Hematopoietic multipotent progenitor cell (in vitro differentiated cells): ENCODE results near the gene CALML3. TPM values are rescaled to one million over a fixed set of nuclear protein-coding genes. Genes with fewer than 3 reads are reported as not detected.
"Not testable (repeated sequence)": the region's sequence is repeated elsewhere in the genome, so short reads cannot be mapped to it uniquely, and the experiment has no call there.

Source experiments
- DNase-seq, 3 donors: peaks; one replicate each; pipeline ENCODE4 v3.0.0-alpha.2; 2011 to 2015; ENCODE audit warnings: low read depth in 2 of 3, low spot score in 2 of 3
- total RNA-seq: library from RNA; depleted of rRNA; stranded (reverse); fragments of >200 nt; gene quantifications from one replicate; pipeline ENCODE4 v1.2.3, GENCODE V29; 2012

Gene CALML3
- total RNA-seq, 1 donor: not detected

- no peak for DNase-seq
Measured at GRCh38 chr10:5551531-5552375, 27.0 kb downstream of the CALML3 start.

GRCh38 chr10:5552376-5553321 lies 27.9 kb downstream of the CALML3 start:
- DNase-seq: no peak

DNA sequence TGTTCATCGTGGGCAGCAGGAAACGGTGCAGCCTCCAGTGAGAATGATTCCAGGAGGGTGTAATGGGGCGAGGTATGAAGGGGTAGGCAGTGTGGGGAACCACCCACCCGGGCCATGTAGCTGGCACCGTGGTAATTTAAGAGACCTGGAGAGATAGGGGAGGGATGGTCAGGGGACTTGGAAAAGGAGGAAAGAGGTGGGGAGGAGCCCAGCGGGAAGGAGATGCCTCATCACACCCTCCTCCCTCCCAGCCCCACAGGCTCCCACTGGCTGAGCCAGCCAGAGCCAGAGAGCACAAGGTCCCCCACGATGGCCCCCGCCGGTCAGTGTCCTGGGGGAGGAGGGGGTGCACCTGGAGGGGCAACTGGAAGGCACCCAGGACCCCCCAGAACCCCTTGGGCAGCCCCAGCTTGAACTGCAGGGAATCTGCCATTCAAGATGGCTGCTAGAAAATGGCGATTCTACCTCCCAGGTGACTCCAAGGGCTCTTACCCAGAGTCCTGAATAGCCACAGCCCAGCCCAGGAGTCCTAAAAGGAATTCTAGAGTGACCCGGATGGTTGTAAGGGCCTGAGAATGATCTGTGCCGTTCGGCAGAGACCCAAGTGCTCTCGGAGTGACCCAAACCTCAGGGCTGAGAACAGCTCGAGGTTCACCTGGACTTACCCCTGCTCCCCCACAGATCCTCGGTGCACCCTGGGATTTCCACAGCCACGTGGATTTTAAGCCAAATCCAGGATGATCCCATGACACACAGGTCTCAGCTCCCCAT lies 28.8 kb downstream of the CALML3 start:
- no peak for DNase-seq

DNA sequence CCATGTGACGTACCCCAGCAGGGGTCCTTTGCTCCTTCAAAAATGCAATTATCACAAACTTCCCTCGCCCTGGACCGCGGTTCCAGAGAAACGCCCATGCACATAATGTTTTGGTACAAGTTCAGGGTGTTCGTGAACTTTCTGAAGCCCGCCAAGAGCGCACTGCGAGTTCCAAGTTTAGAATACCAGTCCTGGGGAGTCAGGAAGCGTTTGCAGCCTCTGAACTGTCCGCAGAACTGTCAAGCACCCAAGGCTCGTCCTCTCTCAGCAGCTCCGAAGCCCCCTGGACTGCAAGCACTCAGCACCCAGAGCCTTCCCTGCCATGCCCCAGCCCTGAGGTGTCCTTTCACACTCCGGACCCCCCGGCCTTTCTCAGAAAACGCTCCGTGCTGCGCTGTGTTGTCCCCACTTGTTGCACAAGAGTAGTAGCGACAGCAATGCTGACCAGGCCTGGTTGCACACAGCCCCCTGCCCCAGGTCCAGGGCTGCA lies 30.3 kb downstream of the CALML3 start:
- DNase-seq: no peak

GRCh38 chr10:5555881-5556280 lies 31.1 kb downstream of the CALML3 start:
- DNase-seq: no peak

DNA sequence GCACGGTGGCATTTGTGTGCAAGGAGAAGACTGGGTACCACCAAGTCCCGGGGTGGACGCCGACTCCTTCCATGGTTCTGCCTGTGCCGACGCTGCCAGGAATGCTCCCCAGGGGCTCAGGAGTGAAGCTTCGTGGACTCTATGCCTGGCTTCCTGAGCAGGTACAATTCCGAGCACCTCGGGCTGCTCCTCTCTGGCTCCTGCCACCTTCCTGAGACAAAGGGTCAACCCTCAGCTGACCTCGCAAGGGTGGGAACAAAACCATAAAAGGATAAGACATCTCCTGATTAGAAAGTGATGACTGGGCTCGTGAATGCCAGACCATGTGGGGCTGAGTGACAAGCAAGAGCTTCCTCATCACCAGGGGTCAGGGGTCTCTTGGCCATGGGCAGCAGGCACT lies 31.8 kb downstream of the CALML3 start:
- DNase-seq: no peak

- no peak for DNase-seq
Measured at GRCh38 chr10:5557040-5557721, 32.4 kb downstream of the CALML3 start.

- no peak for DNase-seq
Measured at GRCh38 chr10:5557799-5558771, 33.3 kb downstream of the CALML3 start.

DNA sequence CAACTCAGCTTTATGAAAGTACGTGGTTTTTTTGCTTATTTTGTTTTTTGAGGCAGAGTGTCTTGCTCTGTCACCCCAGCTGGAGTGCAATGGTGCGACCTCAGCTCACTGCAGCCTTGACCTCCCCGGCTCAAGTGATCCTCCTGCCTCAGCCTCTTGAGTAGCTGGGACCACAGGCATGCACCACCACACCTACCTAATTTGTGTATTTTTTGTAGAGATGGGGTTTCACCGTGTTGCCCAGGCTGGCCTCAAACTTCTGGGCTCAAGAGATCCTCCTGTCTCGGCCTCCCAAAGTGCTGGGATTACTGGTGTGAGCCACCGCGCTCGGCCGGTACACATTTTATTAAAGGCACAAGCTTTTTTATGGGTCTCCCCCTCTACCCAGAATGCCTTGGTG lies 34.3 kb downstream of the CALML3 start:
- not testable (repeated sequence) for DNase-seq

DNA sequence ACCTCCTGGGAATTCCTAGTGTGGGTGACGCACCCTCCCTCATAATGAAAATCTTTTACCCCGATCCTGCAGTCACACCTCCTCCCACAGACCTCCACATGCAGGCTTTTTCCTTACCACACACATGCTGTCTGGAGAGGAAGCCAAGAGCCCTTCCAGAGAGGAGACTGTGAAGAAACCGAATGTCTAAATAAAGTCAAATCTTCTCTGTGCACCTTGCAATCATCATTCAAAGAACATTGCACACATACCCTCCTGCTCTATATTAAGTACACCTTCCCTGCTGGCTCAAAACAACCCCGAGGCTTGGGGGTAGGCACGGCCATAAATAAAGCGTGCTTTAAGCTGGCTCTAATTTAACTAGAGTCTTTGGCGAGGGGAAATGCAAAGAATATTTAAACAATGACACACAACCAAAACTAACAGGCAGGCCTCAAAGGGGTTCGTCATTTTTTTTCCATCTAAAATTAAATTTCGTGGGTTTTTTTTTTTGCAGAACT lies 34.9 kb downstream of the CALML3 start:
- no peak for DNase-seq

DNA sequence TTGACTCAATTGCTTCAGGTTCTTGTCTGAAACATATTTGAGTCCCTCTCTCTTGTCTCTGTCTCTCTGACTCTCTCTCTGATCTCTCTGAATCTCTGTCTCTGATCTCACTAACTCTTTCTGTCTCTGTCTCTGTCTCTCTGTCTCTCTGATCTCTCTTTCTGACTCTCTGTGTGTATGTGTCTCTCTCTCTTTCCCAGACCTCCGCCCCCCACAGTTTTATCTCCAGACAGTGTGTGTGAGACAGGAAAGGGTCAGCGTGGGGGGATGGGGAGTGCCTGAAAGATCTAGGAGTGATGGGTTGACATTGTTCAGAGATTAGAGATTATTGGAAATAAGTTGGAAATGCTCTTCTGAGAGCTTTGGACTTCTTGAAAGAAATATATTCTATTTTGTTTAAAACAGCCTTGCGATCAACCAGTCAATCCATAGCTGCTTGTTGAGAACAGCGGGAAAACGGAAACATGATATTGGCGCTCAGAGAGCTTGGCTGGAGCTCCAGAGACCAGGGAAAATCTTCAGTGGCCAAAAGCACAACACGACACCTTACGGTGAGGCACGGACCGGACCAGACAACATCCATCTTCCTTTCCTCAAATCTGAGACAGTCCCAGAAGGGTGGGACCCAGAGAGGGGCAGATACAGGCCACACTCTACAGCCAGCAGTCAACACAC lies 35.5 kb downstream of the CALML3 start:
- DNase-seq: no peak

DNA sequence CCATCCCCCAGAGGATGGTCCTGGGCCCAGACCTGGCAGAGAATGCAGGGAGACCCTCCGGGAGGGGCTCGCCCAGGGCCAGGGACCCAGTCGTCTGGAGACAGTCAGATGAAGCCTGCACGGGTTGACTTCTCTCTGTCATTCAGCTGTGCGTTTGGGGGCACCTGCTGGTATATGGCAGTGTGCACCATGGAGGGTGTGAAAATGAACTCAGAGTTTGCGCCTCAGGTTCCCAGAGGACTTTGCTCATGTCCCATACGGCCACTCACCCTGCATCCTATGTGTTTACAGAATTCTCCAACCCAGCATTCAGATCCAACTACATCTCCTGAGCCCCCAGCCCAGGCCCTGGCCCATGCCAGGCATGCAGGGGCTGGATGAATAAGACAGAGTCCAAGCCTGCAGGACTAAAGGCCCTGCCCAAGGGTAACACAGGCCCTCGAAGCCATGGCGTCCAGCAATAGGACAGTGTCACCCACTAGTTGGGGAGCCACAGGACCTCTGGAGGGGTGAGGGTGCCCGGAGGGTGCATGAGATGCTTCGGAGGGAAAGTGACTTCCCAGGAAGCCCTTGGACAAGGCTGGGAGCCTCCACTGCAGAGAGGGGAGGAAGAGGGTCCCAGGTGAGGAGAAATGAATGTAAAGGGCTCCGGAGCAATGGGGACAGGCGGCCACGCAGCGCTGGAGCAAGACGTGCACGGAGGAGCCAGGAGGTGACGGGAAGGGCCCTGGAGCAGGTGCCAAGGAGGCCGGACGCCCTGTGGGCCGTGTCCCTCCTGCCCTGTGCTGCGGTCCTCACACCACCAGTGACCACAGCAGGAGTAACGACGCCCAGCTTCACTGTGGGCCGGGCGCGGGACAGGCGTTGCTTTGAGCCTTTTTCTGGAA lies 36.3 kb downstream of the CALML3 start:
- no peak for DNase-seq

GRCh38 chr10:5561704-5562645 lies 37.2 kb downstream of the CALML3 start:
- DNase-seq: no peak

- no peak for DNase-seq
Measured at GRCh38 chr10:5563321-5563961, 38.7 kb downstream of the CALML3 start.

GRCh38 chr10:5563991-5564536 lies 39.3 kb downstream of the CALML3 start:
- peak in 1 of 3 donors; percentile 45 for DNase-seq
